ENCODE results near the gene SLC6A4.

The SLC6A4 gene

GRCh38 chr17:30210366-30210765 is 25.1 kb downstream of the SLC6A4 start:
- no peak overlapping the region for H3K27ac ChIP-seq (replicated peaks)
- H3K4me3 ChIP-seq (replicated peaks; ENCODE audit: insufficient read depth, low read length) = no peak overlapping the region
- TF ChIP-seq CTCF (IDR thresholded peaks at IDR 0.05; ENCODE audit: insufficient read depth, low read length) (no peak), POLR2AphosphoS5 (IDR thresholded peaks at IDR 0.05; ENCODE audit: low read depth) (no peak)
- no peak for DNase-seq (ENCODE audit: low read depth in 1 of 2, low spot score in 1 of 2)
- no peaks in the 10 kb centered on the region for H3K27me3 ChIP-seq (ENCODE audit: insufficient read depth, poor library complexity, severe bottlenecking)

GRCh38 chr17:30209930-30210329 is 25.6 kb downstream of the SLC6A4 start:
- no peak for DNase-seq (ENCODE audit: low read depth in 1 of 2, low spot score in 1 of 2)
- H3K4me3 ChIP-seq (replicated peaks; ENCODE audit: insufficient read depth, low read length) = no peak overlapping the region
- no peak for TF ChIP-seq SPI1 (IDR thresholded peaks at IDR 0.05; ENCODE audit: borderline replicate concordance, low read depth)
- TF ChIP-seq POLR2AphosphoS5 (IDR thresholded peaks at IDR 0.05; ENCODE audit: low read depth) = no peak
- TF ChIP-seq GABPA (IDR thresholded peaks at IDR 0.05; ENCODE audit: low read depth) = no peak
- TF ChIP-seq REST (IDR thresholded peaks at IDR 0.05; ENCODE audit: insufficient replicate concordance, low read depth) = no peak
- TF ChIP-seq CTCF (IDR thresholded peaks at IDR 0.05; ENCODE audit: insufficient read depth, low read length) = no peak
- no peaks in the 10 kb centered on the region for H3K27me3 ChIP-seq (ENCODE audit: insufficient read depth, poor library complexity, severe bottlenecking)
- H3K27ac ChIP-seq (replicated peaks) = no peak overlapping the region

GRCh38 chr17:30208214-30208613 is 27.3 kb downstream of the SLC6A4 start:
- Histone ChIP-seq H3K4me3 (replicated peaks; ENCODE audit: insufficient read depth, low read length) (no peak overlapping the region), H3K27me3 (ENCODE audit: insufficient read depth, poor library complexity, severe bottlenecking) (no peaks in the 10 kb centered on the region), H3K27ac (replicated peaks) (no peak overlapping the region)
- no peak for DNase-seq (ENCODE audit: low read depth in 1 of 2, low spot score in 1 of 2)
- no peak for TF ChIP-seq REST (IDR thresholded peaks at IDR 0.05; ENCODE audit: insufficient replicate concordance, low read depth)
- TF ChIP-seq GABPA (IDR thresholded peaks at IDR 0.05; ENCODE audit: low read depth) = no peak
- TF ChIP-seq SPI1 (IDR thresholded peaks at IDR 0.05; ENCODE audit: borderline replicate concordance, low read depth) = 0 out of 2 replicates have a peak, but pooled peaks have one; percentile 3

GRCh38 chr17:30207655-30208054 is 27.8 kb downstream of the SLC6A4 start:
- no peaks in the 10 kb centered on the region for H3K27me3 ChIP-seq (ENCODE audit: insufficient read depth, poor library complexity, severe bottlenecking)
- H3K4me3 ChIP-seq (replicated peaks; ENCODE audit: insufficient read depth, low read length) = no peak overlapping the region
- TF ChIP-seq POLR2AphosphoS5 (IDR thresholded peaks at IDR 0.05; ENCODE audit: low read depth) (no peak), CTCF (IDR thresholded peaks at IDR 0.05; ENCODE audit: insufficient read depth, low read length) (no peak), SPI1 (IDR thresholded peaks at IDR 0.05; ENCODE audit: borderline replicate concordance, low read depth) (no peak), GABPA (IDR thresholded peaks at IDR 0.05; ENCODE audit: low read depth) (no peak), REST (IDR thresholded peaks at IDR 0.05; ENCODE audit: insufficient replicate concordance, low read depth) (no peak)
- no peak for DNase-seq (ENCODE audit: low read depth in 1 of 2, low spot score in 1 of 2)
- H3K27ac ChIP-seq (replicated peaks) = no peak overlapping the region
